Measurements from ENCODE around the gene ALDOA. TPM values are rescaled to one million over a fixed set of nuclear protein-coding genes. Genes with fewer than 3 reads are reported as not detected.

Gene ALDOA
- total and polyA plus RNA-seq, 10 of the 15 experiments (the other 5 are each of a cell fraction or from before 2014, with no cell fraction given), result 218 to 2,339 (median 1,095) TPM

DNA sequence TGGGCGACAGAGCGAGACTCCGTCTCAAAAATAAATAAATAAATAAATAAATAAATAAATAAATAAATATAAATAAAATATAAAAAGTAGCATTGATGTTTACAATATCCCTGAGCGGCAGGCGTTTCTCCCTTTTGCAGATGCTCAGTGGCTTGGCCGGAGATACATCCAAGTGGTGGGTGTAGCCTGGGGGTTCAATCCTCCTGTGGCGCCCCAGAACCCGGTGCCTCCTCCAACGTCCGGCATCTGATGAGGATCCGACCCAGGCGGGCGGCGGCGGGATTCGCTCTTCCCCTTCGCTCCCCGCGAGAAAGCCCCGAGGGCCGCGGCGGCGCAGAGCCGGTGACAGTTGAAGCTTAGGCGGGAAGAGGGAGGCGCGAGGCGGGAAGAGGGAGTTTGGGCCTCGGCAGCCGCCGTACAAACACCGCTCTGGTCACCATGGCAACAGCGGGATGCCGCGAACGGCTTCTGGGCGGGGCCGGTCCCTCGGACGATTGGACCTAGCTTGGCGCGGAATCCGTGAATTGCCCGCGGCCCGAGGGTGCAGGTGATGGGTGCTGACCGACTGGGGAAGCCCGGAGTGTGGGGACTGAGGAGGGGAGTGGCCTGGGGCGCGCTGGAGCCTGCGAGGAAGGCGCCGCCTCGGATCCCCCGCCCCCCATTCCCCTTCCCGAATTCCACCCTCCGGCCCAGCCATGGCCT lies 12.7 kb upstream of the ALDOA start (continued):
- peak; percentile 47; the same call in 1 of the 2 replicates for TF ChIP-seq RFX5 (IDR thresholded peaks at IDR 0.05; ENCODE audit: low read depth, low read length)
- peak; percentile 90 for TF ChIP-seq LARP7 (IDR thresholded peaks at IDR 0.05)
- TF ChIP-seq TAF1 (IDR thresholded peaks at IDR 0.05; ENCODE audit: borderline replicate concordance, low read depth, low read length), result 0 out of 2 replicates have a peak, but pooled peaks have one; percentile 2
- 0 out of 2 replicates have a peak, but pooled peaks have one; percentile 32 for TF ChIP-seq YY1 (IDR thresholded peaks at IDR 0.05; ENCODE audit: low read depth, low read length)
- 0 out of 2 replicates have a peak, but pooled peaks have one; percentile 39 for TF ChIP-seq MEF2A (IDR thresholded peaks at IDR 0.05; ENCODE audit: insufficient read depth, low read depth, low read length)
- no peak for TF ChIP-seq POU2F2 (IDR thresholded peaks at IDR 0.05; ENCODE audit: borderline replicate concordance, low read depth, low read length)
- TF ChIP-seq, protein P1, sequence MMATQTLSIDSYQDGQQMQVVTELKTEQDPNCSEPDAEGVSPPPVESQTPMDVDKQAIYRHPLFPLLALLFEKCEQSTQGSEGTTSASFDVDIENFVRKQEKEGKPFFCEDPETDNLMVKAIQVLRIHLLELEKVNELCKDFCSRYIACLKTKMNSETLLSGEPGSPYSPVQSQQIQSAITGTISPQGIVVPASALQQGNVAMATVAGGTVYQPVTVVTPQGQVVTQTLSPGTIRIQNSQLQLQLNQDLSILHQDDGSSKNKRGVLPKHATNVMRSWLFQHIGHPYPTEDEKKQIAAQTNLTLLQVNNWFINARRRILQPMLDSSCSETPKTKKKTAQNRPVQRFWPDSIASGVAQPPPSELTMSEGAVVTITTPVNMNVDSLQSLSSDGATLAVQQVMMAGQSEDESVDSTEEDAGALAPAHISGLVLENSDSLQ (IDR thresholded peaks at IDR 0.05), result peak; percentile 70
- TF ChIP-seq NR2C1 (IDR thresholded peaks at IDR 0.05), result no peak
- TF ChIP-seq MXI1 (IDR thresholded peaks at IDR 0.05; ENCODE audit: low read depth, low read length), result peak; percentile 92
- TF ChIP-seq CBX5 (IDR thresholded peaks at IDR 0.05; ENCODE audit: low read depth), result no peak
- no peak for TF ChIP-seq MTA2 (IDR thresholded peaks at IDR 0.05; ENCODE audit: low read depth)
- no peak for TF ChIP-seq RAD21 (IDR thresholded peaks at IDR 0.05; ENCODE audit: insufficient read depth, low read depth, low read length)
- TF ChIP-seq PAX8 (IDR thresholded peaks at IDR 0.05), result no peak
- TF ChIP-seq BHLHE40 (IDR thresholded peaks at IDR 0.05; ENCODE audit: borderline replicate concordance in 1 of 2, low read depth in 2 of 2, low read length in 1 of 2), result peak in 1 of 2 experiments; percentile 55; a peak in 2 of 4 replicates
- peak; percentile 45 for TF ChIP-seq KLF5 (IDR thresholded peaks at IDR 0.05; ENCODE audit: partially characterized antibody)
- TF ChIP-seq SUZ12 (IDR thresholded peaks at IDR 0.05; ENCODE audit: unreplicated experiment), result no peak

Data from GM12878 (cell line).